ENCODE measurements around the gene MED4. TPM values are rescaled to one million over a fixed set of nuclear protein-coding genes. Genes with fewer than 3 reads are reported as not detected.

MED4 gene
- total and polyA plus RNA-seq, 8 donors: 7.0 to 68.3 (median 37.9) TPM

- intact Hi-C loops (cut with DNase I; ENCODE audit: low total_unique reads): no loop called here
- peak; percentile 93 to 99 for DNase-seq
- H3K4me1 ChIP-seq: peaks cover 6 to 21% (median 15%) of the 10 kb centered on the region in 4 donors
- H3K9me3 ChIP-seq: peaks cover 0 to under 1% (median 0%) of the 10 kb centered on the region in 4 donors
- H3K4me3 ChIP-seq: peak within 1 kb of the TSS; percentile 52 to 69 (median 61)
- 0 to 1% (median 1%) methylated on average over 23 to 82 of the region's 82 CpGs for WGBS, 5 donors
- peaks cover 0 to 19% (median 16%) of the 10 kb centered on the region in 4 donors for H3K36me3 ChIP-seq
- TF ChIP-seq EP300 (IDR thresholded peaks at IDR 0.05): peak; percentile 57
- TF ChIP-seq POLR2A (IDR thresholded peaks at IDR 0.05): peak in 2 of 4 donors; percentile 76 to 82
- TF ChIP-seq CTCF (IDR thresholded peaks at IDR 0.05): peak in 6 of 7 experiments; percentile 74 to 99 (median 96)
- peak; percentile 89 to 97 (median 94) for TF ChIP-seq POLR2AphosphoS5 (IDR thresholded peaks at IDR 0.05)
- no peaks in the 10 kb centered on the region for H3K27me3 ChIP-seq
- H3K27ac ChIP-seq: peak within 1 kb of the TSS; percentile 93 to 98 (median 97)
Observed at GRCh38 chr13:48037346-48038173, 57.3 kb downstream of the MED4 start, which contains the start of gene NUDT15. TSS of gene NUDT15 (plus strand) at chr13:48037726. CDS start at chr13:48037747, 21 bp downstream.

- Histone ChIP-seq H3K27ac (no peak overlapping the region), H3K4me3 (no peak overlapping the region), H3K4me1 (no peaks in the 10 kb centered on the region), H3K27me3 (no peaks in the 10 kb centered on the region), H3K36me3 (peaks cover 0 to 11% (median 10%) of the 10 kb centered on the region in 4 donors), H3K9me3 (peaks cover 0 to 17% (median 7%) of the 10 kb centered on the region in 4 donors)
- no peak for DNase-seq
- TF ChIP-seq POLR2AphosphoS5 (IDR thresholded peaks at IDR 0.05): no peak
- TF ChIP-seq POLR2A (IDR thresholded peaks at IDR 0.05): no peak
- TF ChIP-seq CTCF (IDR thresholded peaks at IDR 0.05): no peak
- TF ChIP-seq EP300 (IDR thresholded peaks at IDR 0.05): no peak
- WGBS, 5 donors: 35 to 90% (median 73%) methylated on average over 2 of the region's 2 CpGs
- intact Hi-C loops (cut with DNase I; ENCODE audit: low total_unique reads): no loop called here
Observed at GRCh38 chr13:48029859-48030258, 65.0 kb downstream of the MED4 start.

DNA sequence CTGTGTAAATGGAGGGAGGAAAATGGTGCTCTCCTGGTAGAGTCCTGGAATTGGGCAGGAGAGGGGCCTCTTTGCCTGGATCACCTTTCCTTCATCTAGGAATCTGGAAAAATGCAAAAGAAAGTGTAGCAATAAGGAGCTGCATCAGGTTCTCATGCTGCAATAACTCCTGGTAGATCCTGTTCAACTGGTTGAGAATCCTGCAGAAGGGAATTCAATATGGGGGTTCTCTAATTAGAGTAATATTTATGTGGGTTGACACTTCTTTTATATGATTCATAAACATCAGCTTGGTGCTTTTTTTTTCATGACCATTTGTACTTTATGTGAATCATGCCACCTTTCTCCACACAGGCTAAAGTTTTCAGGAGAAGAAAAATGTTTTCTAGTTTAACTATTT, 66.8 kb downstream of the MED4 start:
- intact Hi-C loops (cut with DNase I; ENCODE audit: low total_unique reads): no loop called here
- no peak overlapping the region for H3K27ac ChIP-seq
- TF ChIP-seq POLR2AphosphoS5 (IDR thresholded peaks at IDR 0.05) (no peak), CTCF (IDR thresholded peaks at IDR 0.05) (no peak), EP300 (IDR thresholded peaks at IDR 0.05) (no peak), POLR2A (IDR thresholded peaks at IDR 0.05) (no peak)
- no peaks in the 10 kb centered on the region for H3K4me1 ChIP-seq
- DNase-seq: no peak
- no peaks in the 10 kb centered on the region for H3K27me3 ChIP-seq
- peaks cover 0 to 11% (median 10%) of the 10 kb centered on the region in 4 donors for H3K36me3 ChIP-seq
- H3K9me3 ChIP-seq: peaks cover 0 to 17% (median 7%) of the 10 kb centered on the region in 4 donors
- H3K4me3 ChIP-seq: no peak overlapping the region

Small RNA genes lying within 50 kb of the gene (small RNA-seq; reads per million reads assigned to genes)
- gene POLR2KP2: 0 reads per million in 4 donors

Other genes starting within 250 kb of the MED4 start
- gene SUCLA2, start 93.8 kb downstream of the MED4 start, total RNA-seq: 10 to 100 TPM in 4 of 5 donors, 1 to 10 TPM in 1; 8.1 to 77.3 (median 32.1) TPM
- 10 to 100 TPM; 24.4 to 41.1 (median 34.9) TPM for gene SUCLA2, start 93.8 kb downstream of the MED4 start, polyA plus RNA-seq
- 10 to 100 TPM in 2 of 5 donors, 1 to 10 TPM in 1, under 1 TPM in 1, not detected in 1; 0.89 to 18.0 (median 13.4) TPM for gene NUDT15, start 57.4 kb downstream of the MED4 start, total RNA-seq
- 10 to 100 TPM; 11.5 to 22.5 (median 20.2) TPM for gene NUDT15, start 57.4 kb downstream of the MED4 start, polyA plus RNA-seq
- 100 to 1,000 TPM; 271 to 419 (median 293) TPM for gene ITM2B, start 138.1 kb upstream of the MED4 start, total RNA-seq
- 100 to 1,000 TPM; 113 to 359 (median 141) TPM for gene ITM2B, start 138.1 kb upstream of the MED4 start, polyA plus RNA-seq
- gene RB1, start 208.6 kb upstream of the MED4 start, total RNA-seq: 10 to 100 TPM in 4 of 5 donors, 1 to 10 TPM in 1; 9.3 to 53.6 (median 42.5) TPM
- gene RB1, start 208.6 kb upstream of the MED4 start, polyA plus RNA-seq: 10 to 100 TPM; 11.6 to 21.8 (median 19.4) TPM